DND-41 (cell line): Measurements from ENCODE around the gene LOC101059915.
"Not testable (repeated sequence)": the region's sequence is repeated elsewhere in the genome, so short reads cannot be mapped to it uniquely, and the experiment has no call there.

Experiments
- ATAC-seq: fragments of 200-7000 bp; cut with Tn5 transposase; 3 replicates; pipeline ENCODE4 v1.9.1; 2021; ENCODE audit warnings: low read depth; ENCODE audit not compliant: insufficient read depth
- DNase-seq: peaks from one replicate; pipeline ENCODE4 v3.0.0-alpha.2; 2020
- H2AFZ ChIP-seq: 2 replicates; pipeline ENCODE4 v1.6.0; 2012; ENCODE audit warnings: low read depth, low read length
- H3K27ac ChIP-seq: 2 replicates; pipeline ENCODE4 v1.5.1; 2012; ENCODE audit warnings: low read length, inconsistent platforms
- H3K27me3 ChIP-seq: fragments of 200-600 bp; sonication (generic); 2 replicates; pipeline ENCODE4 v1.6.0; 2012; ENCODE audit warnings: low read length, mild to moderate bottlenecking, inconsistent platforms; ENCODE audit not compliant: insufficient read depth, poor library complexity
- H3K36me3 ChIP-seq: 2 replicates; pipeline ENCODE4 v1.5.1; 2012; ENCODE audit warnings: low read length, inconsistent platforms; ENCODE audit not compliant: insufficient read depth
- H3K4me1 ChIP-seq: 2 replicates; pipeline ENCODE4 v1.5.1; 2012; ENCODE audit warnings: mild to moderate bottlenecking, low read length; ENCODE audit not compliant: insufficient read depth
- H3K4me2 ChIP-seq: 2 replicates; pipeline ENCODE4 v1.6.0; 2012; ENCODE audit warnings: mild to moderate bottlenecking, moderate library complexity, low read length, inconsistent platforms; ENCODE audit not compliant: insufficient read depth
- H3K4me3 ChIP-seq, 2 experiments: fragments of 200-600 bp in 1 of 2; shearing (Covaris generic) in 1 of 2; 2 replicates each; pipeline ENCODE4 v1.5.1; 2012 to 2016; ENCODE audit warnings: inconsistent platforms in 2 of 2, low read length in 2 of 2, mild to moderate bottlenecking in 2 of 2, low read depth in 1 of 2, moderate library complexity in 1 of 2
- H3K79me2 ChIP-seq: 2 replicates; pipeline ENCODE4 v1.6.0; 2012; ENCODE audit warnings: low read length, inconsistent platforms; ENCODE audit not compliant: insufficient read depth
- H3K9ac ChIP-seq: 2 replicates; pipeline ENCODE4 v1.6.0; 2012; ENCODE audit warnings: low read depth, mild to moderate bottlenecking, inconsistent platforms, low read length, moderate library complexity
- H3K9me3 ChIP-seq: 2 replicates; pipeline ENCODE4 v1.5.1; 2012; ENCODE audit warnings: low read length, moderate library complexity, mild to moderate bottlenecking, inconsistent platforms; ENCODE audit not compliant: insufficient read depth, severe bottlenecking
- H4K20me1 ChIP-seq: 2 replicates; pipeline ENCODE4 v1.6.0; 2012; ENCODE audit warnings: low read length; ENCODE audit not compliant: insufficient read depth
- CTCF ChIP-seq: IDR thresholded peaks from 2 replicates; pipeline ENCODE4 v1.5.1; 2012; ENCODE audit warnings: borderline replicate concordance, low read length, moderate library complexity, mild to moderate bottlenecking; ENCODE audit not compliant: poor library complexity, severe bottlenecking; ENCODE audit errors: extremely low read depth
- EZH2 ChIP-seq: IDR thresholded peaks from 3 replicates; pipeline ENCODE4 v1.6.1; 2012; ENCODE audit warnings: borderline replicate concordance, low read depth, mild to moderate bottlenecking, moderate library complexity, low read length, inconsistent platforms; ENCODE audit not compliant: severe bottlenecking

LOC101059915 gene

GRCh38 chrX:71637848-71638247 is 29.5 kb upstream of the LOC101059915 start:
- TF ChIP-seq EZH2 (no peak), CTCF (no peak)
- Histone ChIP-seq H3K9ac (no peak overlapping the region), H3K4me3 (no peak overlapping the region), H3K9me3 (no peaks in the 10 kb centered on the region), H2AFZ (no peak overlapping the region), H4K20me1 (no peaks in the 10 kb centered on the region), H3K4me1 (no peaks in the 10 kb centered on the region), H3K27ac (no peak overlapping the region), H3K4me2 (no peak overlapping the region), H3K27me3 (no peaks in the 10 kb centered on the region), H3K36me3 (no peaks in the 10 kb centered on the region), H3K79me2 (no peaks in the 10 kb centered on the region)
- ATAC-seq (no peak), DNase-seq (no peak)

DNA sequence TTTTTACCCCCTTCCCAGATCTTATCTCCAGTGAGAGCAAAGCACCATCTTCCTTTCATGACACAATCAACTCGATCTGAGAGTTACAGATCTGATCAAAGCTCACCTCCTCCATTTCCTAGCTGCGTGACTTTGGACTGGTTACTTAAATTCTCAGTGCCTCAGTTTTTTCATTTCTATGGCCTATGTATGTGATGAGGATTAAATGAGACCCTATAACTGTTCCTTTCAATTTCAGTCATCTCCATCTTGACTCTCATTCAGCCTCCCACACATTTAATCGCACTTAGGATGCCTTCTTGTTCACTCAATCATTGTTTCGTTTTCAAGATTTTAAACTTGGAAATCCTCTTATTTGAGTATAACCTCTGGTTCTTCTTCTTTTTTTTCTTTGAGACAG is 28.9 kb upstream of the LOC101059915 start:
- H3K4me1 ChIP-seq: no peaks in the 10 kb centered on the region

DNA sequence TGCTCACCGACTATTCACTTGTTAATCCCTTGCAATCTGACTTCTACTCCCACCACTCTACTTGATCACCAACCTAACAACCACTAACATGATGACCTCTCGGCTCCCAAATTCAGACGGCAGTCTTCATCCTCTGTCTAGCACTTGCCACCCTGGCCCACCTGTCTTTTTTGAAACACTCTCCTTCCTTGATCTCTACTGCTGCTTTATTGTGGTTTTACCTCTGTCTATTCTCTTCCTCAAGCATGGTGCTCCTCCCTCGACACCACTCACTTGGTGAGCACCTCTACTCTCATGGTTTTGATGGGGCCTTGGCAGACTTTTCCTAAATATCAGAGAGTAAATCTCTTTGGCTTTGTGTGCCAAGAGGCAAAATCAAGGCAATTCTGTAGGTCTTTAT is 27.3 kb upstream of the LOC101059915 start:
- no peaks in the 10 kb centered on the region for H3K27me3 ChIP-seq
- no peak for DNase-seq
- peak; percentile 49; the same call in 2 of the 3 replicates for ATAC-seq
- H3K4me1 ChIP-seq: no peaks in the 10 kb centered on the region
- no peak overlapping the region for H3K9ac ChIP-seq
- H2AFZ ChIP-seq: no peak overlapping the region
- no peaks in the 10 kb centered on the region for H3K36me3 ChIP-seq
- no peaks in the 10 kb centered on the region for H4K20me1 ChIP-seq
- no peaks in the 10 kb centered on the region for H3K79me2 ChIP-seq
- TF ChIP-seq CTCF (no peak), EZH2 (no peak)
- H3K4me2 ChIP-seq: no peak overlapping the region
- no peak overlapping the region for H3K27ac ChIP-seq
- H3K4me3 ChIP-seq: no peak overlapping the region
- H3K9me3 ChIP-seq: no peaks in the 10 kb centered on the region

More for the DNA sequence above, 28.9 kb upstream of the LOC101059915 start:
- Histone ChIP-seq H2AFZ (no peak overlapping the region), H3K9me3 (no peaks in the 10 kb centered on the region), H3K9ac (no peak overlapping the region), H3K79me2 (no peaks in the 10 kb centered on the region), H3K4me2 (no peak overlapping the region), H3K27ac (no peak overlapping the region), H3K27me3 (no peaks in the 10 kb centered on the region), H3K36me3 (no peaks in the 10 kb centered on the region), H4K20me1 (no peaks in the 10 kb centered on the region), H3K4me3 (no peak overlapping the region)
- no peak for ATAC-seq
- no peak for DNase-seq
- TF ChIP-seq CTCF (no peak), EZH2 (no peak)

- H2AFZ ChIP-seq, H3K9me3 ChIP-seq, DNase-seq, H3K9ac ChIP-seq, H3K36me3 ChIP-seq, H3K4me2 ChIP-seq, ATAC-seq, H3K4me1 ChIP-seq, H3K27ac ChIP-seq, H3K4me3 ChIP-seq, H3K79me2 ChIP-seq, H3K27me3 ChIP-seq, H4K20me1 ChIP-seq: not testable (repeated sequence)
Measured at GRCh38 chrX:71644406-71644805, 22.9 kb upstream of the LOC101059915 start.
